Peyer's patch (tissue), 4 donors: Measurements from ENCODE around the gene EFCAB14.

Source experiments
- CTCF ChIP-seq, 6 experiments: fragments of 450-650 bp in 4 of 6; fragments of 200-600 bp in 2 of 6; sonication (generic) in 1 of 6; IDR thresholded peaks; one replicate each; pipeline ENCODE4 v1.5.1; 2017 to 2019; ENCODE audit warnings: antibody characterized with exemption in 6 of 6, mild to moderate bottlenecking in 3 of 6, moderate library complexity in 1 of 6
- POLR2A ChIP-seq, 2 donors: fragments of 450-650 bp; IDR thresholded peaks; one replicate each; pipeline ENCODE4 v1.5.1; 2017; ENCODE audit warnings: antibody characterized with exemption in 2 of 2, mild to moderate bottlenecking in 2 of 2, moderate library complexity in 2 of 2

- no peak for TF ChIP-seq POLR2A (IDR thresholded peaks at IDR 0.05)
- TF ChIP-seq CTCF (IDR thresholded peaks at IDR 0.05), result no peak
Measured at GRCh38 chr1:46676531-46676930, 42.4 kb downstream of the EFCAB14 start.
